HG02938 (cell line): ENCODE measurements around the gene XPNPEP2.

ENCODE experiments used
- ATAC-seq: cut with Tn5 transposase; IDR thresholded peaks from one replicate; pipeline ENCODE4 v1.9.1; 2021; ENCODE audit warnings: mild to moderate bottlenecking, moderate library complexity; ENCODE audit not compliant: unreplicated experiment

XPNPEP2 gene

GRCh38 chrX:129738466-129739308 is at the start of gene XPNPEP2:
Gene XPNPEP2, plus strand, starts transcription at chrX:129738979. Its CDS starts 235 bp downstream, at chrX:129739214.
- ATAC-seq: no peak

- ATAC-seq: no peak
Measured at GRCh38 chrX:129689796-129690195, 49.0 kb upstream of the XPNPEP2 start.

GRCh38 chrX:129690435-129690834 is 48.3 kb upstream of the XPNPEP2 start:
- ATAC-seq: no peak

GRCh38 chrX:129693354-129693753 is 45.4 kb upstream of the XPNPEP2 start:
- ATAC-seq: no peak

- ATAC-seq: no peak
Measured at GRCh38 chrX:129694805-129695204, 44.0 kb upstream of the XPNPEP2 start.

GRCh38 chrX:129695535-129695934 is 43.2 kb upstream of the XPNPEP2 start:
- no peak for ATAC-seq

GRCh38 chrX:129695937-129696336 is 42.8 kb upstream of the XPNPEP2 start:
- ATAC-seq: no peak

GRCh38 chrX:129696463-129697155 is 42.2 kb upstream of the XPNPEP2 start:
- no peak for ATAC-seq

GRCh38 chrX:129697204-129697829 is 41.5 kb upstream of the XPNPEP2 start:
- ATAC-seq: no peak

- ATAC-seq: no peak
Measured at GRCh38 chrX:129698150-129698549, 40.6 kb upstream of the XPNPEP2 start.

- ATAC-seq: no peak
Measured at GRCh38 chrX:129700536-129700935, 38.2 kb upstream of the XPNPEP2 start.

GRCh38 chrX:129701624-129702069 is 37.1 kb upstream of the XPNPEP2 start:
- ATAC-seq: no peak

- ATAC-seq: no peak
Measured at GRCh38 chrX:129704491-129704890, 34.3 kb upstream of the XPNPEP2 start.

- ATAC-seq: no peak
Measured at GRCh38 chrX:129705377-129705925, 33.3 kb upstream of the XPNPEP2 start.

- no peak for ATAC-seq
Measured at GRCh38 chrX:129705988-129706387, 32.8 kb upstream of the XPNPEP2 start.

- no peak for ATAC-seq
Measured at GRCh38 chrX:129706400-129707072, 32.2 kb upstream of the XPNPEP2 start.

- ATAC-seq: no peak
Measured at GRCh38 chrX:129714581-129714980, 24.2 kb upstream of the XPNPEP2 start.

GRCh38 chrX:129716507-129716906 is 22.3 kb upstream of the XPNPEP2 start:
- no peak for ATAC-seq

- ATAC-seq: no peak
Measured at GRCh38 chrX:129717892-129718291, 20.9 kb upstream of the XPNPEP2 start.

GRCh38 chrX:129718676-129719075 is 20.1 kb upstream of the XPNPEP2 start:
- no peak for ATAC-seq

GRCh38 chrX:129719268-129719667 is 19.5 kb upstream of the XPNPEP2 start:
- no peak for ATAC-seq
